CD4-positive, alpha-beta T cell treated with Interleukin-17A for 4 hours (primary cell): ENCODE measurements around the gene CNTN6.
"Not testable (repeated sequence)": the region's sequence is repeated elsewhere in the genome, so short reads cannot be mapped to it uniquely, and the experiment has no call there.

Source experiments
- DNase-seq: peaks from one replicate; pipeline ENCODE4 v3.0.0-alpha.2; 2020; ENCODE audit warnings: mixed read lengths

The CNTN6 gene

GRCh38 chr3:1288805-1289494 is 196.1 kb downstream of the CNTN6 start:
- no peak for DNase-seq

- DNase-seq = no peak
Measured at GRCh38 chr3:1292571-1293071, 199.8 kb downstream of the CNTN6 start.

DNA sequence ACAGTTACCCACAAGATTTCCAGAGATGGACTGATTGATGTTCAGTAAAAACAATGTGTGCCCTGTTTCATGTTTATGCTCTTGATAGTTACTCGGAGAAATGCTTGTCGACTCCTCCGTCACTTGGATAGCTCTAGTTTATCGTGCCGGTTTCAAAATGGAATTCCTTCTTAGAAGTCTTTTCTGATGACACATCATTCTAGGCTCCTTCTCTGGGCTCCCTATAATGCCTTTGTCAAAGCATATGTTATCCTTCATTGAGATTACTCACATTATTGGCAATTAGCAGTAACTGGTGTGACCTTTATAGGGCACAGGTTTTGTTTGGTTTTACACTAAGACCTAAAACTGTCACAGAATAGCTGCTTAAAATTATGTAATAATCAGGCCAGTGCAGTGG is 201.8 kb downstream of the CNTN6 start:
- DNase-seq = no peak

DNA sequence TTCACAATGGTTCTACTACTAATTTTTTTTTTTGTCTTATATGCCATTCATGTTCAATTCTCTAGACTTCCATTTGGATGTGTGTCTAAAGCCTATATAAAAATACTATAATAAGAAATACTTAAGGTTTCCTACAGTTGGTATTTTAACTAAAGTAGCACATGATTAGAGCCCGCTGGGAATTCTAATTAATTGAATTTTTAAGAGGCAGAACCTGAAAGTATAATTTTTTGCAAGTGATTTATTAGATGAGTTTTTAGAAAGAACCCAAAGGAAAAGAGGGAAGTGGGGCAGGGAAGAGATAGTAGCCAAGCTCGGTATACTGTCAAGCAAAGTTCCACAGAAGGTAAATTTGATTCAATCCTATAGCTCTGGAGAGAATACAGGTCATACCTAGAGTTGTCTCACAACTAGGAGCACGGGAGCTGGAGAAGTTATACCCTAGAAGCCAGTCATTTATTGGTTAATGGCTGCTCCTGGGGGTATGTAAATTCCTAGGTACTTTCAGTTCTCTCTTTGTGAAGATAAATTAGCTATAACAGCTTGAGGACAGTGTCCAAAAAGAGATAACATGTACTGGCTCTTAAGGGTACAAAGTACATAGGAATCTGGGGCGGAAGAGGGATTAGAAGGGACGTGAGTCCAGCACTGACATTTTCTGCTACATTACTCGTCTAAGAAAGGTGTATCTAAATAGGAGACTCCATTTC is 225.6 kb downstream of the CNTN6 start:
- DNase-seq = no peak

DNA sequence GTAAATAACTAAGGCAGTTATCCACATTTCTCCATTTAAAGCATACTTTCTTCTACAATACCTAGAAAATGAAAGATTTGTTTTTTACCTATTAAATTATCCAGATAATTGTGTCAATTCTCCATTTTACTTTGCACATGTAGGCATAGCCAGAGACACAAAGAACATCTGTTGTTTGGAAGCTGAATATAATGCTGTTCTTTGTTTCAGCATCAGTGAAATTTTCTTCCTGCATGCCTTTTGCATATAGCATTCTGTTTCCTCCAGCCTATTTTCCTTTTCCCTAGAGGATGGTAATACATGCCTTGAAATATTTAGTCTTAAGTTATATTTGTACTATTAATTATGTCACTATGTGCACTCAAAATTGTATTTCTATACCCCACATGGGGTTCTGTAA is 233.7 kb downstream of the CNTN6 start:
- no peak for DNase-seq

- no peak for DNase-seq
Measured at GRCh38 chr3:1330107-1330506, 237.3 kb downstream of the CNTN6 start.

- no peak for DNase-seq
Measured at GRCh38 chr3:1346386-1346785, 253.6 kb downstream of the CNTN6 start.

- no peak for DNase-seq
Measured at GRCh38 chr3:1348547-1348946, 255.7 kb downstream of the CNTN6 start.

DNA sequence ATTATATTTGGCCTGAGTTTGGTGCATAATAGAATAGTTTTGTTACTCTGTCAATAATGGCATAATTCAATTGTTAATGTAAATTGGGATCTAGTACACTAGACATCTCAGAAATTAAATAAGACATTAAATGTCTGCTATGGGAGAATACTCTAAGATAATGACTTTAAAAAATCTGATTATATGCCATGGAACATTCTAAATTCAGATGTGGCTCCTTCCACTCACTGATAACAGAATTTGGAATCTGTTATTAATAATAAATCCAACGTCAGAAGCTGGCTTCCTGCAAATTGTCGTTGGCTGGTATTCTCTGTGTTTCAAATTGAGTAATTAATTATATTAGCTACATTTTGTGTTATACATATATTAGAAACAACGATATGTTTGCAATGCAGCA is 258.1 kb downstream of the CNTN6 start:
- no peak for DNase-seq

GRCh38 chr3:1355691-1356090 is 262.9 kb downstream of the CNTN6 start:
- DNase-seq = no peak

- DNase-seq = no peak
Measured at GRCh38 chr3:1356101-1356500, 263.3 kb downstream of the CNTN6 start.

- no peak for DNase-seq
Measured at GRCh38 chr3:1365528-1365927, 272.7 kb downstream of the CNTN6 start.

GRCh38 chr3:1374471-1374870 is 281.6 kb downstream of the CNTN6 start:
- no peak for DNase-seq

DNA sequence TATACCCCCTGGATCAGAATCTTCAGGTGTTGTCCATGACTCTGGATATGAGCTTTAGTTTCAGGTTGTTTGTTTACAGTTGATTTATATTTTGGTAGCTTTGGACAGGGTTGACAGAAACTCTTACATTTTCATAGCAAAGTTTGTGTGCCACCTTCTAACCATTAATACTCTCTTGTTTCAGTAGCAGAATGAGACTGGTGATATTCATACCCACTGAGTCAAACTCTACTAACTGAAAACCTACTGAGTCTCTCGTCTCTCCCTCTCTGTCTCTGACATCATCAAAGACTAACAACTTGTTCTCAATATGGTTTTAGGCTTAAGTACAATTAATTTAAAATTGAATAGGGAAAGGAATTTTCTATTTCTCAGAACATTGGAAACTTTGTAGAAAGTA is 282.3 kb downstream of the CNTN6 start:
- DNase-seq = no peak

- DNase-seq = no peak
Measured at GRCh38 chr3:1380926-1381646, 288.3 kb downstream of the CNTN6 start.

DNA sequence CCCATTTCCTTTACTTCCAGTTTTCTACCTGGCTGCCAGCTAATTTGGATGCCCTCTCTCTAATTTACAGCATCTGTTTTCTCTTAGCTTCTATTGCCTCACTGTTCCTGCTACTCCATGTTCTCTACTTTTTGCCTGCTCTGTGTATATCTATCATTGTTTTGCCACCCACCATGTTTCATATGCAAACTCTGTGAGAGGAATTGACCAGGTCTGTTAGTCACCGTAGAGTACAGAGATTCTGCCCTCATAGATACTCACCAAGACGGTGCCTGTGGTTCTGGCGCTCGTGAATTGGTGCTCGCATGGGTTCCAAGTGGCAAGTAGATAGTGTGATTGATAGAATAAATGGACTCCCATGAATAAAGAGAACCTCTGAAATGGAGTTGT is 288.8 kb downstream of the CNTN6 start:
- no peak for DNase-seq

DNA sequence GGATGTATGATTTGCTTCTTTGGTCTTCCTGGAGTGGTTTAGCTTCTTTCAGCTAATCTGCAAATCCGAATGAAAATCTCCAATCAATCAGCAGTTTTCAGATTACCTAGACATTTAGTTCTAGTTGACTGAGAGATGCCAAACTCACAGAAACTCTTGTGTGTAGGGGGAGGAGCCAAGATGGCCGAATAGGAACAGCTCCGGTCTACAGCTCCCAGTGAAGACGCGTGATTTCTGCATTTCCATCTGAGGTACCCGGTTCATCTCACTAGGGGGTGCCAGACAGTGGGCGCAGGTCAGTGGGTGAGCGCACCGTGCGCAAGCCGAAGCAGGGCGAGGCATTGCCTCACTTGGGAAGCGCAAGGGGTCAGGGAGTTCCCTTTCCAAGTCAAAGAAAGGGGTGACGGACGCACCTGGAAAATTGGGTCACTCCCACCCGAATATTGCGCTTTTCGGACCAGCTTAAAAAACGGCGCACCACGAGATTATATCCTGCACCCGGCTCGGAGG is 294.6 kb downstream of the CNTN6 start:
- DNase-seq = not testable (repeated sequence)

DNA sequence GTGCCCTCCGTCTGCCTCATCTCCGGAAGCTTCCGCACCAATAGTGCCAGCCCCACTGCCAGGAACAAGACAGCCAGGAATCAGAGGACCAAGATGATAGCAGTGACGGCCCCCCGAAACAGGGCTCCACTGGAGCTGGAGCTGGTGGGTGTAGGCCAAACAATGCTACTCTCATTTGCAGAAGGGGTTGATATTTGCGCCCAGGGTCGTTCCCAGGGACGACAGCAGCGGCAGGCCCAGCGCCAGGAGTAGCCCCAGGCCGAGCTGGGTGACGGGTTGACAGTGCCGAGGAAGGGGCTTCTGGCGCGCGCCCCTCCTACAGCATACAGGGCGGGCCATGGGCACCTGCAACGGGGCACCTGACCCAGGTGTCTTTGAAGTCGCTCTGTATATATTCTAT is 301.4 kb downstream of the CNTN6 start:
- no peak for DNase-seq

GRCh38 chr3:1400571-1400970 is 307.7 kb downstream of the CNTN6 start:
- DNase-seq = no peak

DNA sequence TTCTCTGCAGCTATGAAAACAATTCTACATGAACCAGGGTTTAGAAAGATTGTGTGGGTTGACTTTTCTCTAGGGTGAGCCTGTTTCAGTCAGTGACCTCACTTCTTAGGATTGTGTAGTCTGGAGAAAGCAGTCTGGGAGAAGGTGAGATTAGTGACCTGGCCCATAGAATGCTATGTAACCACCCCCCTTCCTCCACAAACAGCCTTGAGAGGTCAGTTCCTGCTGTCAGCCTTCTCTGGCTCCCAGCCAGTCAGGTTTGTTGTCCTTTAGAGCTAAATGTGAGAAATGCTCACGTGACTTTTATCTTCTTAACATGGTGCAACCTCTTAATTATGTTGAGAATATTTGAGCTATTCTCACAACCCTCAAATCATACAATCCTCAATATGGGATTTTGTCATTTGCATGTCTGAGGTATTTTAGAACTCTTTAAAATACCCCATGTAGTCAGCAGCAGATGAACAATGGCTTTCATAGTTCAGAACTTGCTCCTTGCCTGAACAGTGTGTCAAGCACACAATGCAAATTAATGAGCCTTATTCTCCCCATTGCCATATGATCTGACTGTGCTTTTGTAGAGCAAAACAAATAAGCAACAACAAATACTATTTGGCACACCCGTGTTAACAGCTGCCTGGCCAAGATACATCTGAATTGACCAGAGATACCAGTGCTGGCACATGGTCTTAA is 311.6 kb downstream of the CNTN6 start:
- no peak for DNase-seq

DNA sequence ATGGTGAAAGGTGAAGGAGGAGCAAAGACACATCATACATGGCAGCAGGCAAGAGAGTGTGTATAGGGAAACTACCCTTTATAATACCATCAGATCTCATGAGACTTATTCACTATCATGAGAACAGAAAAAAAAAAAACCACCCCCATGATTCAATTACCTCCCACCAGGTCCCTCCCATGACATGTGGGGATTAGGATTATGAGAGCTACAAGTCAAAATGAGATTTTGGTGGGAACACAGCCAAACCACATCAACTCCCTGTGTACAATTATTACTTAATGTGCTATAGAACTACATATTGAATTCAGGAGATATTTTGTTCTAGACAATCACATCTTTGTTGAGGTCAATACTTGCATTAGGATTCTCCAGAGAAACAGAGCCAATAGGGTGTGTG is 313.4 kb downstream of the CNTN6 start:
- no peak for DNase-seq

GRCh38 chr3:1421577-1421976 is 328.8 kb downstream of the CNTN6 start:
- DNase-seq = no peak

GRCh38 chr3:1423566-1424089 is 330.8 kb downstream of the CNTN6 start:
- DNase-seq = no peak
